CD14-positive monocyte (primary cell): ENCODE measurements around the gene NHERF1. TPM values are rescaled to one million over a fixed set of nuclear protein-coding genes. Genes with fewer than 3 reads are reported as not detected.
A peak's percentile ranks its signal among the peaks of the same experiment; 100 is the strongest.

Experiments used
- DNase-seq, 3 donors: peaks; one replicate each; pipeline ENCODE4 v3.0.0-alpha.2; 2011 to 2022
- H2AFZ ChIP-seq: 2 replicates; pipeline ENCODE4 v1.6.0; 2012; ENCODE audit warnings: mild to moderate bottlenecking, low read depth, low read length, inconsistent platforms; ENCODE audit not compliant: insufficient read depth, poor library complexity, severe bottlenecking
- H3K27ac ChIP-seq, 2 donors: 1 replicate in 1 of 2; 2 replicates in 1 of 2; pipeline ENCODE4 v1.5.1; 2012 to 2013; ENCODE audit warnings: low read length in 2 of 2, control low read depth in 1 of 2, inconsistent platforms in 1 of 2, low read depth in 1 of 2, mild to moderate bottlenecking in 1 of 2
- H3K27me3 ChIP-seq, 2 donors: one replicate each; pipeline versions ENCODE4 v1.6.0 to v1.6.1; 2011 to 2013; ENCODE audit warnings: low read length in 2 of 2; ENCODE audit not compliant: control insufficient read depth in 2 of 2, insufficient read depth in 2 of 2
- H3K36me3 ChIP-seq, 2 donors: replicated peaks in 1 of 2; 1 replicate in 1 of 2; 2 replicates in 1 of 2; pipeline versions ENCODE4 v1.5.1 to v1.6.1; 2012 to 2013; ENCODE audit warnings: low read length in 2 of 2, control low read depth in 1 of 2, inconsistent platforms in 1 of 2, mild to moderate bottlenecking in 1 of 2; ENCODE audit not compliant: insufficient read depth in 2 of 2, control insufficient read depth in 1 of 2
- H3K4me1 ChIP-seq, 2 donors: 1 replicate in 1 of 2; 2 replicates in 1 of 2; pipeline versions ENCODE4 v1.5.1 to v1.6.1; 2012 to 2013; ENCODE audit warnings: low read length in 2 of 2, control low read depth in 1 of 2, inconsistent platforms in 1 of 2, mild to moderate bottlenecking in 1 of 2, moderate library complexity in 1 of 2; ENCODE audit not compliant: insufficient read depth in 2 of 2, control insufficient read depth in 1 of 2
- H3K4me2 ChIP-seq: replicated peaks from 2 replicates; pipeline ENCODE3; 2012; ENCODE audit warnings: low read length, moderate library complexity, mild to moderate bottlenecking; ENCODE audit not compliant: poor library complexity, severe bottlenecking; ENCODE audit errors: extremely low read depth
- H3K4me3 ChIP-seq, 3 experiments: fragments of 200-600 bp in 1 of 3; sonication (generic) in 1 of 3; replicated peaks in 1 of 3; 1 replicate in 2 of 3; 2 replicates in 1 of 3; pipeline ENCODE4 v1.5.1; 2011 to 2013; ENCODE audit warnings: low read length in 3 of 3, mild to moderate bottlenecking in 3 of 3, control low read depth in 2 of 3, low read depth in 2 of 3, inconsistent platforms in 1 of 3, moderate library complexity in 1 of 3
- H3K79me2 ChIP-seq: 2 replicates; pipeline ENCODE4 v1.6.0; 2012; ENCODE audit warnings: mild to moderate bottlenecking, control low read depth, inconsistent platforms, low read length, moderate library complexity; ENCODE audit not compliant: insufficient read depth
- H3K9ac ChIP-seq: 2 replicates; pipeline ENCODE4 v1.6.0; 2017; ENCODE audit warnings: low read length, mild to moderate bottlenecking; ENCODE audit not compliant: insufficient read depth, poor library complexity, severe bottlenecking
- H3K9me3 ChIP-seq, 2 donors: replicated peaks in 1 of 2; 1 replicate in 1 of 2; 2 replicates in 1 of 2; pipeline versions ENCODE4 v1.5.1 to v1.6.1; 2012 to 2013; ENCODE audit warnings: low read length in 2 of 2, control low read depth in 1 of 2; ENCODE audit not compliant: control insufficient read depth in 1 of 2, insufficient read depth in 1 of 2
- H4K20me1 ChIP-seq: 2 replicates; pipeline ENCODE4 v1.6.0; 2012; ENCODE audit warnings: mild to moderate bottlenecking, low read length, control low read depth, moderate library complexity; ENCODE audit not compliant: insufficient read depth
- H3K27ac Mint-ChIP-seq, 7 donors: one replicate each; pipeline ENCODE4 v1.8.0; 2020; ENCODE audit warnings: mild to moderate bottlenecking in 7 of 7, mixed read lengths in 7 of 7, moderate library complexity in 6 of 7, inconsistent platforms in 2 of 7
- H3K27me3 Mint-ChIP-seq, 3 donors: one replicate each; pipeline ENCODE4 v1.8.0; 2021 to 2022; ENCODE audit warnings: low read depth in 3 of 3, mild to moderate bottlenecking in 3 of 3, mixed read lengths in 3 of 3, moderate library complexity in 3 of 3, inconsistent platforms in 1 of 3
- H3K36me3 Mint-ChIP-seq, 2 donors: one replicate each; pipeline ENCODE4 v1.8.0; 2020; ENCODE audit warnings: mixed read lengths in 2 of 2, inconsistent platforms in 1 of 2, mild to moderate bottlenecking in 1 of 2
- H3K4me1 Mint-ChIP-seq: one replicate; pipeline ENCODE4 v1.8.0; 2020; ENCODE audit warnings: mild to moderate bottlenecking, mixed read lengths
- H3K4me3 Mint-ChIP-seq, 2 donors: one replicate each; pipeline ENCODE4 v1.8.0; 2020; ENCODE audit warnings: mild to moderate bottlenecking in 2 of 2, mixed read lengths in 2 of 2, moderate library complexity in 1 of 2
- H3K9me3 Mint-ChIP-seq, 7 donors: one replicate each; pipeline ENCODE4 v1.8.0; 2020 to 2022; ENCODE audit warnings: mixed read lengths in 7 of 7, mild to moderate bottlenecking in 6 of 7, moderate library complexity in 6 of 7, inconsistent platforms in 2 of 7
- CTCF ChIP-seq: fragments of 200-600 bp; IDR thresholded peaks from one replicate; pipeline ENCODE4 v1.8.0; 2022; ENCODE audit warnings: antibody characterized with exemption, mild to moderate bottlenecking
- WGBS: methylation state at CpG from one replicate; pipeline ENCODE4 v1.1.5; 2013; ENCODE audit warnings: missing lambda C conversion rate; ENCODE audit not compliant: insufficient coverage; 5-methylcytosine and 5-hydroxymethylcytosine counted together
- intact Hi-C, 2 donors: fragments of 100-400 bp; cut with micrococcal nuclease; formaldehyde crosslinking; loops; one replicate each; pipeline versions ENCODE4 v1.15.0 to v1.15.1; 2023
- polyA plus RNA-seq, 3 donors: library from polyadenylated mRNA; depleted of rRNA in 1 of 3; unstranded in 2 of 3; stranded (reverse) in 1 of 3; fragments of 300-500 nt in 2 of 3; fragments of >200 nt in 1 of 3; fragmentation: Illumina TruSeq in 2 of 3; gene quantifications; 1 replicate in 2 of 3; 2 replicates in 1 of 3; pipeline ENCODE4 v1.2.3, GENCODE V29; 2012 to 2021

The NHERF1 gene
- polyA plus RNA-seq, 3 donors, result 79.5 to 149 (median 131) TPM

DNA sequence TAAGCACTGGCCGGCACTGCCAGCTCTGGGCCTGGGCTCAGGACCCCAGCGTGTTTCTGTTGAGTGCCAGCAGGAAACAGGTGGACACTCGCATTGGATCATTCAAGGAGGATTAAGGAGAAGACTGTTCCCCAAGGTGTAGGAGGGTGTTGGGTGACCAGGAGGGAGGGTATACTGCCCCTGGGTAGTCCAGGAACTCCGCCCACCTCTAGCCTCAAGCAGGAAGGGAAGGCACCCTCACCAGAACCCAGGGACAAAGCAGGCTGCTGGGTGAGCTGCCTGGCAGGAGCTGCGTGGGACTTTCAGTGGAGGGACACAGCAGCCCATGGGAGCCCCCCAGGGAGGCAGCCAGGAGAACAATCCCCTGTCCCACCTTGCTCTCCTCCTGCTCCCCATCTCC is 19.1 kb upstream of the NHERF1 start:
- Histone ChIP-seq H3K9me3 (no peaks in the 10 kb centered on the region), H3K9ac (no peak overlapping the region), H3K36me3 (no peaks in the 10 kb centered on the region), H3K4me3 (no peak overlapping the region), H3K4me1 (peaks cover 16 to 21% of the 10 kb centered on the region in 2 donors), H3K27ac (no peak overlapping the region), H4K20me1 (no peaks in the 10 kb centered on the region), H3K27me3 (no peaks in the 10 kb centered on the region), H3K4me2 (no peak overlapping the region), H2AFZ (no peak overlapping the region), H3K79me2 (no peaks in the 10 kb centered on the region)
- H3K27ac Mint-ChIP-seq, result peak overlapping the region in 1 of 7 donors; percentile 59
- no peak overlapping the region for H3K4me3 Mint-ChIP-seq
- H3K27me3 Mint-ChIP-seq, result peaks cover 0 to 3% (median 0%) of the 10 kb centered on the region in 3 donors
- peaks cover 24% of the 10 kb centered on the region for H3K4me1 Mint-ChIP-seq
- TF ChIP-seq CTCF, result no peak
- no peaks in the 10 kb centered on the region for H3K36me3 Mint-ChIP-seq
- intact Hi-C loops, result no loop called here
- peaks cover 0 to 3% (median 0%) of the 10 kb centered on the region in 7 donors for H3K9me3 Mint-ChIP-seq
- no peak for DNase-seq
- 82% methylated on average over 3 of the region's 5 CpGs for WGBS

DNA sequence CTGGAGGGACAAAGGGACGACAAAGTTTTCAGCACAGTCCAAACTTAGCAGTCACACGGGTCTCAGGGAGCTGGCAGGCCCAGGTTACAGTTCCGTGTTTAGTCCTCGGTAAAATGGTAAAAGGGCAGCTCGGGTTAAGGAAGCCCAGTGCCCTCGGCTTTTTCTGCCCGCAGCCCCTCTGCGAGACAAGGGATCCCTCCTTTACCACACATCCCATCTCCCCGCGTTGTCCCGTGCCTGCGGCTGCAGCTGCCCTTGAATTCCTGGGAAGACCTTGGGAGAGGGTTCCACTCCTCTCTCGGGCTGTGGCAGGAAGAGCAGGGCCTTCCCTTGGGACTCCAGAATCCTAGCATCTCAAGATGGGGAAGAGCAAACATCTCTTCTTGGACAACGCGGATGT is 18.6 kb upstream of the NHERF1 start:
- WGBS, result 98% methylated on average over 13 of the region's 15 CpGs
- intact Hi-C loops, result loop anchor here (10.0 kb wide), 2 partner anchors 165 to 355 kb away; partner anchors contain the start of gene CD300H (in 1 of the 2)
- no peak overlapping the region for H3K4me3 Mint-ChIP-seq

More for the DNA sequence above, 18.6 kb upstream of the NHERF1 start:
- TF ChIP-seq CTCF, result no peak
- no peaks in the 10 kb centered on the region for H3K9me3 ChIP-seq
- Mint-ChIP-seq H3K27ac (peak overlapping the region in 2 of 7 donors; percentile 59 to 77), H3K27me3 (no peaks in the 10 kb centered on the region), H3K4me1 (peaks cover 28% of the 10 kb centered on the region), H3K36me3 (no peaks in the 10 kb centered on the region), H3K9me3 (peaks cover 0 to 3% (median 0%) of the 10 kb centered on the region in 7 donors)
- no peak overlapping the region for H3K9ac ChIP-seq
- no peaks in the 10 kb centered on the region for H3K27me3 ChIP-seq
- H3K4me3 ChIP-seq, result no peak overlapping the region
- peaks cover 16 to 26% of the 10 kb centered on the region in 2 donors for H3K4me1 ChIP-seq
- H3K79me2 ChIP-seq, result no peaks in the 10 kb centered on the region
- no peaks in the 10 kb centered on the region for H4K20me1 ChIP-seq
- DNase-seq, result no peak
- no peaks in the 10 kb centered on the region for H3K36me3 ChIP-seq
- H3K27ac ChIP-seq, result no peak overlapping the region
- H3K4me2 ChIP-seq, result no peak overlapping the region
- no peak overlapping the region for H2AFZ ChIP-seq
